Bronchial epithelial cell (primary cell): ENCODE data around the gene GRID2. TPM values are rescaled to one million over a fixed set of nuclear protein-coding genes. Genes with fewer than 3 reads are reported as not detected.
"Not testable (repeated sequence)": the region's sequence is repeated elsewhere in the genome, so short reads cannot be mapped to it uniquely, and the experiment has no call there.

ENCODE experiments used
- DNase-seq: peaks from one replicate; pipeline ENCODE4 v3.0.0-alpha.2; 2010; ENCODE audit warnings: low read depth
- FAIRE-seq: peaks from 2 replicates; lab custom pipeline; 2011; peaks lifted over from hg19 to GRCh38; lab: Jason Lieb, UNC
- H3K27me3 ChIP-seq: 2 replicates; pipeline ENCODE4 v1.5.1; 2011; ENCODE audit warnings: low read length; ENCODE audit not compliant: control insufficient read depth, insufficient read depth
- H3K36me3 ChIP-seq: 2 replicates; pipeline ENCODE4 v1.5.1; 2011; ENCODE audit warnings: low read length; ENCODE audit not compliant: control insufficient read depth, insufficient read depth
- H3K4me3 ChIP-seq: 2 replicates; pipeline ENCODE4 v1.5.1; 2011; ENCODE audit warnings: mild to moderate bottlenecking, low read depth, low read length, control low read depth
- total RNA-seq: library from RNA; depleted of rRNA; stranded (reverse); fragments of >200 nt; gene quantifications from 2 replicates; pipeline ENCODE4 v1.2.1, GENCODE V29; 2014
- TF ChIP-seq, protein P1 (sequence below): IDR thresholded peaks from 2 replicates; pipeline ENCODE4 v1.5.1; 2011; ENCODE audit warnings: mild to moderate bottlenecking, moderate library complexity, low read length, control low read depth, inconsistent platforms; ENCODE audit not compliant: insufficient read depth, severe bottlenecking

The GRID2 gene
- total RNA-seq, 1 donor from 2014 or later: not detected

DNA sequence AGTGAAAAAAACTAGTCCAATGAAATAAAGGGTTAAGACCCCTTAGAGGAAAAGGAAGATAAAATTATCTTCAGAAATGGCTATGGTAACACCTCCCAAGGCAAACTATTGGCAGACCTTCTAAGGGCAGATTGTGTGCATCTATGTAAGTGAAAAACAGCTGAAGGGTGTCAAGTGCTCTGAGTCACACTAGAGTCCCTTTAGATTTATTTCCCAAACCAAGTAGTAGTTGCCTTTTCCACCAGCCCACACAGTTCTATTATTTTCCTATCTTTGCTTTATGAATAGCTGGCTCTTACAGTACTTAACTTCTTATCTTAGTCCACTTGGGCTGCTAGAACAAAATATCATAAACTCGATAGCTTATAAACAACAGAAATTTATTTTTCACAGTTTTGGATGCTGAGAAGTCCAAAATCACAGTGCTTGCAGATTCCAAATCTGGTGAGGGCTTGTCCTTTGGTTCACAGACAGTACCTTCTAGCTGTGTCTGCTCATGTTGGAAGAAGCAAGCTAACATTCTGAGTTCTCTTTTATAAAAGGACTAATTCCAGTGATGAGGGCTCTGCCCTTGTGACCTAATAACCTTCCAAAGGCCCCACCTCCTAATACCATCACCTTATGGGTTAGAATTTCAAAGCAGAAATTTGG, 143.6 kb downstream of the GRID2 start:
- H3K27me3 ChIP-seq: no peaks in the 10 kb centered on the region
- DNase-seq (no peak), FAIRE-seq (no peak)
- H3K36me3 ChIP-seq: no peaks in the 10 kb centered on the region
- TF ChIP-seq, protein P1, sequence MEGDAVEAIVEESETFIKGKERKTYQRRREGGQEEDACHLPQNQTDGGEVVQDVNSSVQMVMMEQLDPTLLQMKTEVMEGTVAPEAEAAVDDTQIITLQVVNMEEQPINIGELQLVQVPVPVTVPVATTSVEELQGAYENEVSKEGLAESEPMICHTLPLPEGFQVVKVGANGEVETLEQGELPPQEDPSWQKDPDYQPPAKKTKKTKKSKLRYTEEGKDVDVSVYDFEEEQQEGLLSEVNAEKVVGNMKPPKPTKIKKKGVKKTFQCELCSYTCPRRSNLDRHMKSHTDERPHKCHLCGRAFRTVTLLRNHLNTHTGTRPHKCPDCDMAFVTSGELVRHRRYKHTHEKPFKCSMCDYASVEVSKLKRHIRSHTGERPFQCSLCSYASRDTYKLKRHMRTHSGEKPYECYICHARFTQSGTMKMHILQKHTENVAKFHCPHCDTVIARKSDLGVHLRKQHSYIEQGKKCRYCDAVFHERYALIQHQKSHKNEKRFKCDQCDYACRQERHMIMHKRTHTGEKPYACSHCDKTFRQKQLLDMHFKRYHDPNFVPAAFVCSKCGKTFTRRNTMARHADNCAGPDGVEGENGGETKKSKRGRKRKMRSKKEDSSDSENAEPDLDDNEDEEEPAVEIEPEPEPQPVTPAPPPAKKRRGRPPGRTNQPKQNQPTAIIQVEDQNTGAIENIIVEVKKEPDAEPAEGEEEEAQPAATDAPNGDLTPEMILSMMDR: no peak
- no peak overlapping the region for H3K4me3 ChIP-seq

DNA sequence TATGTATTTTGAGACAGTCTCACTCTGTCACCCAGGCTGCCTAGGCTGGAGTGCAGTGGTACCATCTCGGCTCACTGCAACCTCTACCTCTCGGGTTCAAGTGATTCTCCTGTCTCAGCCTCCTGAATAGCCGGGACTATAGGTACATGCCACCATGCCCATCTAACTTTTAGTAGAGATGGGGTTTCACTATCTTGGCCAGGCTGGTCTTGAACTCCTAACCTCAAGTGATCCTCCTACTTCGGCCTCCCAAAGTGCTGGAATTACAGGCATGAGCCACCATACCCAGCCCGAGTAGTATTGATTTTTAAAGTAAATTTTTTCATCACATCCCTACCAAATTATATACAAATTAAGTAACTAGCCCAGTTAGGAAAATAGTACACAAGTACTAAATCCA, 144.4 kb downstream of the GRID2 start:
- not testable (repeated sequence) for H3K27me3 ChIP-seq, FAIRE-seq, DNase-seq, H3K36me3 ChIP-seq, H3K4me3 ChIP-seq

DNA sequence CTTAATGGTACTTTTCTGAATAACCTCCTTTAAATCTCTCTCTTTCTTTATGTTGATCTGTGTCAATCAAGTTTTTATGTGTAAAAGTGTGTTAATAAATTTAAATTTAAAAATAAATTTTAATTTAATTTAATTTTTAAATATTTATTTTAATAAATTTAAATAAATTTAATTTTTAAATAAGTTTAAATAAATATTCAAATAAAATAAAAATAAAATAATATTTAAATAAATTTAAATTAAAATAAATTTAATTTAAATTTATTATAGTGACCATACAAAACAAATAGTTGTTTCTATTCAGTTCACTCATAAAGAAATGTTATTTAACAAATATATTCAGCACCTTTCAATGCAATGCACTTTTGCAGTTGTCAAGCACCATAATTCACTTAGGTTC, 146.9 kb downstream of the GRID2 start:
- Histone ChIP-seq H3K27me3 (no peaks in the 10 kb centered on the region), H3K4me3 (no peak overlapping the region), H3K36me3 (no peaks in the 10 kb centered on the region)
- DNase-seq (no peak), FAIRE-seq (no peak)
- TF ChIP-seq, protein P1: no peak

DNA sequence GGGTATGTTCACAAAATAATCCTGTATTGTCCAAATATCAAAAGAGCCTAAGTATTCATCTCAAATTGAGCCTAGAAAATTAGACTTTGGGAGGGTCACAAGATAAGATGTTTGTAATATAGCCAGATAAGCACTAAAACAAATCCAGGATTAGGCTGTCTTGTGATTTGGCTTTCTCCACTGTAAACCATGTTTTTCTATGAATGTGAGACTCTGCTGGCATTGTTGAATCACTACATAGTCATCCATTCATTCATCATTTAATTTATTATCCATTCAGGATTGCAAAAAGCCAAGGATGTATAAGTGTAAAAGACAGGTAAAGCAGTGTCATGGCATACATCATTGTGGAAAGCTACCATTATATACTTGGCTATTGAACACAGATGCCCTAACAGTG, 148.0 kb downstream of the GRID2 start:
- no peak for FAIRE-seq
- TF ChIP-seq, protein P1: no peak
- peak; percentile 16 for DNase-seq
- Histone ChIP-seq H3K4me3 (no peak overlapping the region), H3K36me3 (no peaks in the 10 kb centered on the region), H3K27me3 (no peaks in the 10 kb centered on the region)

DNA sequence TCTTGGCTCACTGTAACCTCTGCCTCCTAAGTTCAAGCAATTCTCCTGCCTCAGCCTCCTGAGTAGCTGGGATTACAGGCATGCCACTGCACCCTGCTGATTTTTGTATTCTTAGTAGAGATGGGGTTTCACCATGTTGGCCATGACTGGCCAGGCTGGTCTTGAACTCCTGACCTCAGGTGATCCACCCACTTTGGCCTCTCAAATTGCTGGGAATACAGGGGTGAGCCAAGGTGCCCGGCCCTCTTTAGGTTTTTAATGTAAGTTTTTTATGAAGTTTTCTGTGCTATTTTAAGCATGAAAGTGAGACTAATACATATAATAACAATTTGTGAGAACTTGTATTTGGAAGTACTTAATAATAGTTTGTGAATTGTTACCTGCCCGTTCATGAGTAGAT, 148.6 kb downstream of the GRID2 start:
- not testable (repeated sequence) for H3K27me3 ChIP-seq, H3K4me3 ChIP-seq, H3K36me3 ChIP-seq, FAIRE-seq, DNase-seq

DNA sequence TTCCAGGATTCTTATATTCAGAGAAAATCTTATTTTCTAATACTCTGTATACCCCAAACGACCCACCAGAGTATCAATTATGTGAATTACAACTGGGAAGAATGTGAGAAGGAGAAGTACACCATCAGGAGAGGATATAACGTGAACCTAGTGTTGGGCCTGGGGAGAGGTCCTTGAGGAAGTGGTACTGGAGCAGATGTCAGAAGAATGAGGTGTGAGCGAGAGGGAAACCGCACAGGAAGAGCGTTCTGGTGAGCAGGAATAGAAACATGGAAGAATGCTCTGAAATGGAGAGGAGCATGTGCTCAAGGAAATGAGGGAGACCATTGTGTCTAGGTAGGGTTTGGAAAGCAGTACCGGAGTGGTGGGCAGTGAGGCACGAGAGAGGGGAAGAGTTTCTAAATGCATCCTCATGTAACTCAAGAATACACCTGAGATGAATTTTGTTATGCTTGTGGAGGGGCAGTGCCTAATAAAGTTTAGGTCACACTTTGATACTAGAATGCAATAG, 151.6 kb downstream of the GRID2 start:
- Histone ChIP-seq H3K4me3 (no peak overlapping the region), H3K27me3 (no peaks in the 10 kb centered on the region), H3K36me3 (no peaks in the 10 kb centered on the region)
- TF ChIP-seq, protein P1: no peak
- FAIRE-seq: no peak
- DNase-seq: no peak

DNA sequence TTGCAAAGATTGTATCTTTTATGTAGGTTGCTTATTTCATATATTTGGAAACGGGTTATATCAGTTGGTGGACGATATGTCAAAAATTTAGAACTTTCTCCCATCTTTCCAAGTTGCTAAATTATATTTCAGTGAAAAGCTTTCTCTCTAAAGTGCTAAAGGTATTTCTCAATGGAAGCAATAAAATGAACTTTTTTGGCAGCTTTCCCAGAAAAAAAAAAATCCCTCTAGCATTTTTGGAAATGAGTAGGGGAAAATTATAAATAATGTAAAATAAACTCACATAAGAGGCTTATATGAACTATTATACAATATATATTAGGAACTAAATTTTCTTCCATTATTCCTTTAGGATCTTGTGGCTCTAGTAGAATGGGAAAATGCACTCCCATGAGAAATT, 152.2 kb downstream of the GRID2 start:
- no peak overlapping the region for H3K4me3 ChIP-seq
- no peak for DNase-seq
- TF ChIP-seq, protein P1: no peak

More for the DNA sequence above, 152.2 kb downstream of the GRID2 start:
- no peak for FAIRE-seq
- Histone ChIP-seq H3K27me3 (no peaks in the 10 kb centered on the region), H3K36me3 (no peaks in the 10 kb centered on the region)
